Psoas muscle (tissue), 8 donors: Measurements from ENCODE around the gene MZB1. TPM values are rescaled to one million over a fixed set of nuclear protein-coding genes. Genes with fewer than 3 reads are reported as not detected.
A peak's percentile ranks its signal among the peaks of the same experiment; 100 is the strongest.

Experiments used
- ATAC-seq, 4 donors: fragments of 200-7000 bp; cut with Tn5 transposase; one replicate each; pipeline ENCODE4 v1.9.1; 2020; ENCODE audit warnings: moderate library complexity in 3 of 4, mild to moderate bottlenecking in 2 of 4
- DNase-seq, 2 donors: peaks; one replicate each; pipeline ENCODE4 v3.0.0-alpha.2; 2020
- H3K27ac ChIP-seq: fragments of 200-600 bp; one replicate; pipeline ENCODE4 v1.8.0; 2022
- H3K27me3 ChIP-seq, 3 donors: fragments of 200-600 bp in 1 of 3; one replicate each; pipeline versions ENCODE4 v1.6.1 to v1.8.0; 2013 to 2022; ENCODE audit warnings: low read length in 2 of 3, mild to moderate bottlenecking in 2 of 3, moderate library complexity in 1 of 3; ENCODE audit not compliant: insufficient read depth in 3 of 3
- H3K36me3 ChIP-seq, 2 donors: fragments of 200-600 bp in 1 of 2; one replicate each; pipeline versions ENCODE4 v1.6.1 to v1.8.0; 2013 to 2022; ENCODE audit warnings: low read depth in 1 of 2, mild to moderate bottlenecking in 1 of 2, moderate library complexity in 1 of 2; ENCODE audit not compliant: insufficient read depth in 1 of 2
- H3K4me1 ChIP-seq: fragments of 200-600 bp; one replicate; pipeline ENCODE4 v1.8.0; 2022
- H3K4me3 ChIP-seq: fragments of 200-600 bp; one replicate; pipeline ENCODE4 v1.8.0; 2022; ENCODE audit warnings: mild to moderate bottlenecking
- H3K9me3 ChIP-seq: fragments of 200-600 bp; one replicate; pipeline ENCODE4 v1.8.0; 2022
- CTCF ChIP-seq: fragments of 200-600 bp; IDR thresholded peaks from one replicate; pipeline ENCODE4 v1.8.0; 2022; ENCODE audit warnings: antibody characterized with exemption
- WGBS, 3 donors: extraction: QIAGEN DNeasy Blood & Tissue Kit; methylation state at CpG; one replicate each; pipeline versions ENCODE4 v1.1.6 to v1.1.7; 2013; 5-methylcytosine and 5-hydroxymethylcytosine counted together
- intact Hi-C, 2 donors: fragments of 100-400 bp; cut with DNase I; formaldehyde crosslinking; loops; one replicate each; pipeline versions ENCODE4 v1.11.0 to v1.14.2; 2022
- polyA plus RNA-seq, 3 donors: library from polyadenylated mRNA; stranded (reverse); fragments of 200-250 nt; gene quantifications; one replicate each; pipeline ENCODE4 v1.2.3, GENCODE V29; 2013
- total RNA-seq, 4 donors: library from RNA; stranded (reverse); fragmentation: NEBNext Ultra II Directional in 2 of 4; extraction: Animal tissue kit (Norgen Biotek cat#: 25700) in 2 of 4; gene quantifications; one replicate each; pipeline versions ENCODE4 v1.2.1 to v1.2.4, GENCODE V29; 2021 to 2023
- donor health status: healthy with polysubstance abuse.
- donor health status: DM: no; HTN: no; CAD: no; lungs with moderate emphysema.
- donor health status: Bipolar disorder and iron deficiency.
- donor health status: healthy.
- donor health status: DM: yes; HTN: yes; CAD: no.
- donor health status: DM: no; HTN: no; CAD: no.
- donor health status: DM: no; HTN: no; CAD: no.
- donor health status: DM: yes; HTN: yes; CAD: no.

Gene MZB1
- total and polyA plus RNA-seq, 7 donors = 0.03 to 1.2 (median 0.57) TPM

DNA sequence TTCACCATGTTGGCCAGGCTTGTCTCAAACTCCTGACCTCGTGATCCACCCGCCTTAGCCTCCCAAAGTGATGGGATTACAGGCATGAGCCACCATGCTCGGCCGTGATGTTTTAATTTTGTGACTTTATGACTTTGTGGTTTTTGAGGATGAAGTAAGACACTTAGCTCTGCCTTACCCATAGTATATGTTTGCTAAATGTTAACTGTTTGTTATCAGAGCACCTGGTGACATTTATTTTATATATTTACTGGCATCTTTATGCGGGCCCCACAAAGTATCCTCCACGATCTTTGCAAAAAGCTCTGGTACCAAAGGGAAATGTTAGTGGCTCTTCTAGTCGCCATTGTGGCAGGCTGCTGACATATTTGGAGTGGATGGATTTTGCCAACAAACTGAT lies 13.3 kb downstream of the MZB1 start:
- Histone ChIP-seq H3K4me3 (no peak overlapping the region), H3K27me3 (no peaks in the 10 kb centered on the region), H3K36me3 (peaks cover 0 to 11% of the 10 kb centered on the region in 2 donors), H3K27ac (no peak overlapping the region), H3K4me1 (peaks cover 32% of the 10 kb centered on the region), H3K9me3 (no peaks in the 10 kb centered on the region)
- DNase-seq (no peak), ATAC-seq (no peak)
- intact Hi-C loops = no loop called here
- no peak for TF ChIP-seq CTCF
- WGBS, 3 donors = 92 to 96% (median 95%) methylated on average over 7 of the region's 7 CpGs

- Histone ChIP-seq H3K4me1 (peaks cover 32% of the 10 kb centered on the region), H3K36me3 (peaks cover 0 to 24% of the 10 kb centered on the region in 2 donors), H3K27ac (peak overlapping the region; percentile 77), H3K9me3 (no peaks in the 10 kb centered on the region), H3K27me3 (no peaks in the 10 kb centered on the region), H3K4me3 (no peak overlapping the region)
- ATAC-seq (no peak), DNase-seq (no peak)
- 86 to 94% (median 89%) methylated on average over 2 of the region's 2 CpGs for WGBS, 3 donors
- no peak for TF ChIP-seq CTCF
- intact Hi-C loops = no loop called here
These were observed 14.8 kb downstream of the MZB1 start for GRCh38 chr5:139374909-139375308.

- DNase-seq = no peak
- Histone ChIP-seq H3K36me3 (peaks cover under 1 to 54% of the 10 kb centered on the region in 2 donors), H3K27ac (peak overlapping the region; percentile 77), H3K4me1 (peaks cover 33% of the 10 kb centered on the region), H3K4me3 (no peak overlapping the region), H3K9me3 (no peaks in the 10 kb centered on the region), H3K27me3 (no peaks in the 10 kb centered on the region)
- 60 to 68% (median 64%) methylated on average over 7 of the region's 7 CpGs for WGBS, 3 donors
- intact Hi-C loops = no loop called here
- no peak for TF ChIP-seq CTCF
- no peak for ATAC-seq
These were observed 18.0 kb downstream of the MZB1 start for GRCh38 chr5:139371482-139372435.

DNA sequence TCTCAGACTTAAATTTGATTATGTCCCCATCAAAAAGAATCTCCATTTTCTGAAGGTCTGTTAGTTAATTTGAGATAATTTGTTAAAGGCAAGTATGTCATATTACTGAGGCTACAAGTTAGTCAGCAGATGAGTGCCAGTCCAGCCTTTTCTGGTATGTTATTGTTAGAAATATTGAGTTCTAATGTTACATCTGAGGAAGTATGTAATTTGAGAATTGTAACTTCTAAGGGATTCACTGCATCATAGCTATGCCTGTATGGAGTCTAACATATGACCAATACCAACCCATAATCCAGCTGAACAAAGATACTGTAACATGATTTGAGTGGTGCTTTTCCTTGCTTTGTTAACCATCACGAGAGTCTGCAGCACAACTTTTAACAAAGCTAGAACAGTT lies 20.5 kb downstream of the MZB1 start:
- peaks cover 11 to 80% of the 10 kb centered on the region in 2 donors for H3K36me3 ChIP-seq
- no peaks in the 10 kb centered on the region for H3K9me3 ChIP-seq
- H3K4me3 ChIP-seq = no peak overlapping the region
- DNase-seq (no peak), ATAC-seq (no peak)
- intact Hi-C loops = no loop called here
- no peak for TF ChIP-seq CTCF
- H3K4me1 ChIP-seq = peaks cover 28% of the 10 kb centered on the region
- peak overlapping the region; percentile 33 for H3K27ac ChIP-seq
- 49 to 86% (median 53%) methylated on average over 1 of the region's 1 CpG for WGBS, 3 donors
- no peaks in the 10 kb centered on the region for H3K27me3 ChIP-seq
